ENCODE results near the gene FBN3. TPM values are rescaled to one million over a fixed set of nuclear protein-coding genes. Genes with fewer than 3 reads are reported as not detected.

FBN3 gene
- total RNA-seq, 1 donor from 2014 or later = not detected

- no peak overlapping the region for H3K27ac ChIP-seq (replicated peaks)
- no peak for DNase-seq
- H3K36me3 ChIP-seq = no peaks in the 10 kb centered on the region
- no peaks in the 10 kb centered on the region for H3K9me3 ChIP-seq (replicated peaks)
- H3K4me3 ChIP-seq = no peak overlapping the region
- intact Hi-C loops (cut with micrococcal nuclease) = no loop called here
- no peaks in the 10 kb centered on the region for H3K4me1 ChIP-seq
- TF ChIP-seq CTCF (IDR thresholded peaks at IDR 0.05; ENCODE audit: borderline replicate concordance) = no peak
- peaks cover 69% of the 10 kb centered on the region for H3K27me3 ChIP-seq (ENCODE audit: low read depth)
These were observed 62.5 kb downstream of the FBN3 start for GRCh38 chr19:8086849-8087248.

DNA sequence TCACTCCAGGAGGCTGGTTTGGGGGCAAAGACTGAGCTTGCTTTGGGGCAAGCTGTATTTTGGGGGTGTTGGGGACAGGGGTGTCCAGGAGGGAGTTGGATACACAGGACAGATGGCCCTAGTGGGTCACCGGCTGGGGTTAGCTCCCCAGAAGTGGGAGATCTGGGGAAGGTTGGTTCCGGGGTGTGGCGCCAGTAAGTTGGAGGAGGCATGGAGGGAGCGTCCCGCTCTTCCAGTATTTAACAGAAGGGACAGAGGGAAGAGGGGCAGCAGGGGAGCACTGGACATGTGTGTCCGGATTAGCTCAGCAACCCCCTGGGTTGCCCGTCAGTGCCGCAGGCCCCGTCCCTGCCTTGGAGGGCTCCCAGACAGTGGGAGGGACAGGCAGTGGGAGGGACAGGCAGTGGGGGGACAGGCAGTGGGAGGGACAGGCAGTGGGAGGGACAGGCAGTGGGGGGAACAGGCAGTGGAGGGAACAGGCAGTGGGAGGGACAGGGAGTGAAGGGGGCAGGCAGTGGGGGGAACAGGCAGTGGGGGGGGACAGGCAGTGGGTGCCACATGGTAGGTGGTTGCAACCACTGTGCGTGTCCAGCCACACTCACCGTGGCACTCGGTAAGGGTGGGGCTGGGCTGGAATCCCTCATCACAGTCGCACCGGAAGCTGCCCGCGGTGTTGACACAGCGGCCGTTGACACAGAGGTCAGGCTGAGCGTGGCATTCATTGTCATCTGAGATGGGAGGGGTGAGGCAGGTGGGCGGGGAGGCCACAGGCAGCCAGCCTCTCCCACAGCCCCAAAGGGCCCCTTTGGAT is 63.6 kb downstream of the FBN3 start:
- TF ChIP-seq CTCF (IDR thresholded peaks at IDR 0.05; ENCODE audit: borderline replicate concordance) = no peak

DNA sequence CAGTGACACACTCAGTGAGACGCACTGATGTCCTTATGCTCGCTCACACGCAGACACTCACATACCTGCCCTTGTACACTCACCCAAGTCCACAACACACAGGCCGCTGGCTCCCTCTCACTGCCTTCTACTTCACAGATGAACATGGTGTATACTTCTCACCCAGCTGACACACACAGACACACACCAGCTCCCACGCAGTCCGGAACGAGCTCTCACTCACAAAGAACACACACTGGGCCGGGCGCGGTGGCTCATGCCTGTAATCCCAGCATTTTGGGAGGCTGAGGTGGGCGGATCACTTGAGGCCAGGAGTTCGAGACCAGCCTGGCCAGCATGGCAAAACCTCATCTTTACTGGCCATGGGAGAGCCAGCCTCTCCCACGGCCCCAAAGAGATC is 65.2 kb downstream of the FBN3 start:
- TF ChIP-seq CTCF (IDR thresholded peaks at IDR 0.05; ENCODE audit: borderline replicate concordance) = no peak
- no peak for DNase-seq
- Histone ChIP-seq H3K36me3 (no peaks in the 10 kb centered on the region), H3K4me1 (no peaks in the 10 kb centered on the region), H3K27ac (replicated peaks) (no peak overlapping the region), H3K27me3 (ENCODE audit: low read depth) (peaks cover 47% of the 10 kb centered on the region), H3K9me3 (replicated peaks) (peaks cover 4% of the 10 kb centered on the region), H3K4me3 (no peak overlapping the region)
- intact Hi-C loops (cut with micrococcal nuclease) = no loop called here

More for the DNA sequence above, 63.6 kb downstream of the FBN3 start:
- no peaks in the 10 kb centered on the region for H3K4me1 ChIP-seq
- H3K27me3 ChIP-seq (ENCODE audit: low read depth) = peaks cover 62% of the 10 kb centered on the region
- no peak overlapping the region for H3K4me3 ChIP-seq
- H3K9me3 ChIP-seq (replicated peaks) = peaks cover 4% of the 10 kb centered on the region
- no peak for DNase-seq
- intact Hi-C loops (cut with micrococcal nuclease) = no loop called here
- no peak overlapping the region for H3K27ac ChIP-seq (replicated peaks)
- H3K36me3 ChIP-seq = no peaks in the 10 kb centered on the region

DNA sequence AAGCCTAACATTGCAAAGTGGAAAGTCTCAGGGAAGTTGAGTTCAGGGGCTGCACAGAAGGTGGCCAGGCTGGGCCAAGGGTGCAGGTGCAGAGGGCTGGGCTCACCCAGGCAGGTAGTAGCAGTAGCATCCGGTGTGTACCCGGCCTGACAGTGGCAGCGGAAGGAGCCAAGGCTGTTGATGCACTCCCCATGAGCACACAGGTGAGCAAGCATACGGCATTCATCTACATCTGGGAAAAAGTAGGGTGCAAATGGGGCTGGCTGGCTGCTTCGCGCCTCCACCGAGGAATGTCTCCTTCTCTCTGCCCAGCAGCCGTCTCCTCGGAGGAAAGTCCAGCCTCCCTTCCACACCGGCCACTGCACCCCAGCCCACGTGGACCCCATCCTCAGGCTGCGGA is 66.3 kb downstream of the FBN3 start:
- Histone ChIP-seq H3K27ac (replicated peaks) (no peak overlapping the region), H3K27me3 (ENCODE audit: low read depth) (peaks cover 38% of the 10 kb centered on the region), H3K36me3 (no peaks in the 10 kb centered on the region), H3K4me1 (no peaks in the 10 kb centered on the region), H3K9me3 (replicated peaks) (peaks cover 4% of the 10 kb centered on the region), H3K4me3 (no peak overlapping the region)
- intact Hi-C loops (cut with micrococcal nuclease) = no loop called here
- no peak for TF ChIP-seq CTCF (IDR thresholded peaks at IDR 0.05; ENCODE audit: borderline replicate concordance)
- no peak for DNase-seq

DNA sequence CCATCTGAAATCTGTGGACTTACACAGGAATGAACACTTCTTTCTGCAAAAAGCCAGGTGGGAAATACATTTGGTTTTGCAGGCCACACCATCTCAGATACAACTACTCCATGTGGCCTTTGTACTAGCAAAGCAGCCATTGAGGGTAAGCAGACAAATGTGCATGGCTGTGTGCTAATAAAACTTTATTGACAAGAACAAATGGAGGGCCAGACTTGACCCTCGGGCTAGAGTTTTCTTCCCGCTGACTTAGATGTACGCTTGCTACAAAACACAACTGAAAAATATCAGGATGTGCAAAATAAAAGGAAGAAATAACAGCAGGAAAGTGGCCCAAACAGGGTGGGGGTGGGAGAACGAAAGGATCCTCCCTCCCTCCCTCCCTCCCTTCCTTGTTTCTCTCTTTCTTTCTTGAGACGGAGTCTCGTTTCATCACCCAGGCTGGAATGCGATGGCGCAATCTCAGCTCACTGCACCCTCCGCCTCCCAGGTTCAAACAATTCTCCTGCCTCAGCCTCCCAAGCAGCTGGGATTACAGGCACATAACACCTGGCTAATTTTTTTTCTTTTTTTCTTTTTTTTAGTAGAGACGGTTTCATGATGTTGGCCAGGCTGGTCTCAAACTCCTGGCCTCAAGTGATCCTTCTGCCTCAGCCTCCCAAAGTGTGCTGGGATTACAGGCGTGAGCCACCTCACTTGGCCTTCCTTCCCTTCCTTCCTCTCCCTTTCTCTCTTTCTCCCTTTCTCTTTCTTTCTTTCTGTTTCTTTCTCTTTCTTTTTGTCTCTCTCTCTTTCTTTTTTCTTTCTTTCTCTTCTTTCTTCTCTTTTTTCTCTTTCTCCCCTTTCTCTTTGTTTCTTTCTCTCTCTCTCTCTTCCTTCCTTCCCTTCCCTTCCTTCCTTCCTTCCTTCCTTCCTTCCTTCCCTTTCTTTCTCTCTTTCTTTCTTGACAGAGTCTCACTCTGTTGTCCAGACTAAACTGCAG is 67.5 kb downstream of the FBN3 start:
- Histone ChIP-seq H3K36me3 (no peaks in the 10 kb centered on the region), H3K9me3 (replicated peaks) (peaks cover 4% of the 10 kb centered on the region), H3K4me3 (no peak overlapping the region), H3K4me1 (no peaks in the 10 kb centered on the region), H3K27me3 (ENCODE audit: low read depth) (peaks cover 25% of the 10 kb centered on the region), H3K27ac (replicated peaks) (no peak overlapping the region)
- DNase-seq = no peak
- intact Hi-C loops (cut with micrococcal nuclease) = no loop called here
- TF ChIP-seq CTCF (IDR thresholded peaks at IDR 0.05; ENCODE audit: borderline replicate concordance) = no peak

Measured in left ventricle myocardium inferior (tissue), 1 donor.